HepG2 (cell line): ENCODE measurements around the gene EPDR1. TPM values are rescaled to one million over a fixed set of nuclear protein-coding genes. Genes with fewer than 3 reads are reported as not detected.
A peak's percentile ranks its signal among the peaks of the same experiment; 100 is the strongest.

ENCODE experiments used
- DRAP1 ChIP-seq: IDR thresholded peaks from 2 replicates; pipeline ENCODE4 v1.6.1; 2016; ENCODE audit warnings: missing genetic modification reagents, missing compliant biosample characterization
- EZH2 ChIP-seq: conservative IDR thresholded peaks from 2 replicates; pipeline ENCODE4 v1.6.1; 2012; ENCODE audit warnings: mild to moderate bottlenecking, low read depth, low read length, moderate library complexity
- GTF3A ChIP-seq: sonication (generic); formaldehyde crosslinking; conservative IDR thresholded peaks from 2 replicates; pipeline ENCODE4 v1.4.0; 2020; ENCODE audit warnings: mild to moderate bottlenecking, missing genetic modification reagents
- JUNB ChIP-seq: sonication (generic); formaldehyde crosslinking; IDR thresholded peaks from 2 replicates; pipeline ENCODE4 v1.8.0; 2022; ENCODE audit warnings: missing genetic modification reagents, mild to moderate bottlenecking, borderline replicate concordance
- NFAT5 ChIP-seq: sonication (generic); formaldehyde crosslinking; IDR thresholded peaks from 2 replicates; pipeline ENCODE4 v1.4.0; 2020; ENCODE audit warnings: missing genetic modification reagents
- PBX3 ChIP-seq: sonication (generic); formaldehyde crosslinking; IDR thresholded peaks from 2 replicates; pipeline ENCODE4 v1.8.1; 2023; ENCODE audit warnings: missing genetic modification reagents, inconsistent platforms, borderline replicate concordance
- PRDM15 ChIP-seq: sonication (generic); formaldehyde crosslinking; IDR thresholded peaks from 2 replicates; pipeline ENCODE4 v1.4.0; 2020; ENCODE audit warnings: missing genetic modification reagents
- ZBTB26 ChIP-seq: IDR thresholded peaks from 2 replicates; pipeline ENCODE4 v1.6.1; 2016; ENCODE audit warnings: missing compliant biosample characterization, missing genetic modification reagents, borderline replicate concordance
- ZNF205 ChIP-seq: IDR thresholded peaks from 2 replicates; pipeline ENCODE4 v1.6.1; 2018; ENCODE audit warnings: missing biosample characterization, missing genetic modification reagents
- ZNF549 ChIP-seq: sonication (generic); formaldehyde crosslinking; IDR thresholded peaks from 2 replicates; pipeline ENCODE4 v1.5.0; 2020; ENCODE audit warnings: missing genetic modification reagents
- ZNF652 ChIP-seq: IDR thresholded peaks from 2 replicates; pipeline ENCODE4 v1.6.1; 2016; ENCODE audit warnings: low read depth, borderline replicate concordance
- ZNF704 ChIP-seq: sonication (generic); formaldehyde crosslinking; IDR thresholded peaks from 2 replicates; pipeline ENCODE4 v1.8.1; 2023; ENCODE audit warnings: mild to moderate bottlenecking, inconsistent platforms, moderate library complexity, missing genetic modification reagents, borderline replicate concordance
- ZUFSP ChIP-seq: sonication (generic); formaldehyde crosslinking; IDR thresholded peaks from 2 replicates; pipeline ENCODE4 v1.9.0; 2021; ENCODE audit warnings: missing genetic modification reagents, mild to moderate bottlenecking, borderline replicate concordance
- polyA plus RNA-seq, 8 experiments: library from polyadenylated mRNA; depleted of rRNA in 3 of 8; stranded (reverse) in 7 of 8; unstranded in 1 of 8; fragments of >200 nt; fragmentation: Illumina TruSeq in 4 of 8; extraction: Trizol in 4 of 8; gene quantifications; 2 replicates each; pipeline versions ENCODE4 v1.2.1 to v1.2.3, GENCODE V29; 2011 to 2016; ENCODE audit warnings: low read depth in 4 of 8, missing spikeins in 1 of 8, mixed read lengths in 1 of 8; ENCODE audit not compliant: insufficient read depth in 1 of 8
- total RNA-seq, 5 experiments: library from RNA; depleted of rRNA; stranded (reverse); fragments of >200 nt; fragmentation: Illumina TruSeq; extraction: Trizol; gene quantifications; 2 replicates each; pipeline ENCODE4 v1.2.3, GENCODE V29; 2016; ENCODE audit warnings: low read depth in 1 of 5

EPDR1 gene
- total and polyA plus RNA-seq, 2 of the 13 experiments (the other 11 are each of a cell fraction or from before 2014, with no cell fraction given): 38.3 to 50.2 TPM

- TF ChIP-seq NFAT5 (CRISPR knock-in tag) (peak; percentile 85; the same call in 1 of the 2 replicates), ZBTB26 (no peak), ZNF549 (CRISPR knock-in tag) (no peak), PBX3 (CRISPR knock-in tag) (no peak), ZNF652 (no peak), EZH2 (no peak), GTF3A (no peak), PRDM15 (CRISPR knock-in tag) (no peak), ZNF704 (CRISPR knock-in tag) (peak; percentile 85; the same call in 1 of the 2 replicates), ZNF205 (CRISPR knock-in tag) (no peak), JUNB (CRISPR knock-in tag) (no peak), DRAP1 (no peak), ZUFSP (CRISPR knock-in tag) (no peak)
These were observed 4.3 kb upstream of the EPDR1 start (continued) for GRCh38 chr7:37916017-37916672.
